Subcutaneous adipose tissue (tissue), 4 donors: ENCODE data around the gene HPS5. TPM values are rescaled to one million over a fixed set of nuclear protein-coding genes. Genes with fewer than 3 reads are reported as not detected.

Source experiments
- CTCF ChIP-seq: fragments of 450-650 bp; IDR thresholded peaks from one replicate; pipeline ENCODE4 v1.5.1; 2016; ENCODE audit warnings: low read depth, mild to moderate bottlenecking, control low read depth, antibody characterized with exemption, moderate library complexity
- total RNA-seq, 4 donors: library from RNA; depleted of rRNA; stranded (reverse); fragments of >200 nt; gene quantifications; one replicate each; pipeline ENCODE4 v1.1.0, GENCODE V29; 2016

Gene HPS5
- total RNA-seq, 4 donors from 2014 or later, result 17.1 to 35.1 (median 18.4) TPM

- TF ChIP-seq CTCF, result no peak
These were observed 4.4 kb downstream of the HPS5 start for GRCh38 chr11:18317551-18317950.

DNA sequence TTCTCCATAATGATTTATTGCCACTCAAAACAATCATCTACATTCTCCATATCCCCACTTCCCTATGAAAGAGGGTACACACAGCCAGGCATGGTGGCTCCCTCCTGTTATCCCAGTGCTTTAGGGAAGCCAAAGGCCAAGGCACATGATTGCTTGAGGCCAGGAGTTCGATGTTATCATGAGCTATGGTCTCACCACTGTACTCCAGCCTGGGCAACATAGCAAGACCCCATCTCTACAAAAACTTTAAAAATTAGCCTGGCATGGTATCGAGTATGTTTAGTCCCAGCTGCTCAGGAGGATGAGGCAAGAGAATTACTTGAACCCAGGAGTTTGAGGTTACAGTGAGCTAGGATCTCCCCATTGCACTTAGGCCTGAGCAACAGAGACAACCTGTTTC is 6.0 kb downstream of the HPS5 start:
- no peak for TF ChIP-seq CTCF

GRCh38 chr11:18314784-18315523 is 7.0 kb downstream of the HPS5 start:
- no peak for TF ChIP-seq CTCF

DNA sequence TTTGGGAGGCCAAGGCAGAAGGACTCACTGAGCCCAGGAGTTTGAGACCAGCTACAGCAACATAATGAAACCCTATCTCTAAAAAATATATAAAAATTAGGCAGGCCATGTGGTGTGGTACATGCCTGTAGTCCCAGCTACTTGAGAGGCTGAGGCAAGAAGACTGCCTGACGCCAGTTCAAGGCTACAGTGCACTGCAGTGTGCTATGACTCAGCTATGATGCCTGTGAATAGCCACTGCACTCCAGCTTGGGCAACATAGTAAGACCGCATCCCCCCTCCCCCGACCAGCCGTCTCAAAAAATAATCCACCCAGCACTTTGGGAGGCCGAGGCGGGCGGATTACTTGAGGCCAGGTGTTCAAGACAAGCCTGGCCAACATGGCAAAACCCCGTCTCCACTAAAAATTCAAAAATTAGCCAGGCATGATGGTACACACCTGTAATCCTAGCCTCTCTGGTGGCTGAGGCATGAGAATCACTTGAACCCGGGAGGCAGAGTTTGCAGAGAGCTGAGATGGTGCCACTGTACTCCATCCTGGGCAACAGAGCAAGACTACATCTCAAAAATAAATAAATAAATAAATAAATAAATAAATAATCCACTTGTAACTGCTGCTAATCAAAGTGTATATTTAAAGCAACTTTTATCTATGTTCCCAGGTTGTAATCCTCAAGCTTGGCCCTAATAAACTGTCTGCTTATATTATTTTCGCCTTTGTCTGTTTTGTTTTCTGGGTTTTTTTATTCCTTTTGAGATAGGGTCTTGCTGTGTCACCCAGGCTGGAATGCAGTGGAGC is 7.8 kb downstream of the HPS5 start:
- no peak for TF ChIP-seq CTCF

DNA sequence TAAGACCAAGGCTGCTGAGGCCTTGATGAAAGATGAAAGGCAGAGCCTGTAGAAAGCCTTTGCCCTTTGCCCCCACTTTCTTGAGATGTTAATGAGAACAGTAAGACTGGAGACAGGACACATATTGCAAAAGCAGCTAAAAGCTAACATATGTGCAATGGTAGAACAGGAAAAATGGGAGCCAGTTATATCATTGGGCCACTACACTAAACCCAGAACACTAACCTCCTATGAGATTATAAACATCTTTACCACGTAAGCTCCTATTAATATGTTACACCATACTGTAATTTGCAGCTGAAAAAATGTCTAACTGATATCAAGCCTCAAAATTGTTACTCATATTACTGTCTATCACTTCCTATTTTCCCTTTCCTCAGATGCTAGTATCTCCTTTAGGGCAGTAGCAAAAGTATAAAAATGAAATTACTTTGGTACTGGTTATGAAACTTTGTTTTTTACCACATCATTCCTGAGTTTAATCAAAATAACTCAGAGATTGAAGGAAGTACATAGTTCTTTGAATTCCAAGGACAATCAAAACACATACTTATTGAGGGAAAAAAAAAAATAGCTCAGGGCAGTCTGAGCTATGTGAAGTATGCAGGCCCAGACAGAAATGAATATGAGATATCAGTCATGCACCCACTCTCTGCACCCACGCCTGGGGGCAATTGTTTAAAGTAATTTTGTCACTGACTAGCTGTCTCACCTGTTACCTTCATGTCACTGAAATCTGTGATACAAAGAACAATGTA is 9.1 kb downstream of the HPS5 start:
- no peak for TF ChIP-seq CTCF

DNA sequence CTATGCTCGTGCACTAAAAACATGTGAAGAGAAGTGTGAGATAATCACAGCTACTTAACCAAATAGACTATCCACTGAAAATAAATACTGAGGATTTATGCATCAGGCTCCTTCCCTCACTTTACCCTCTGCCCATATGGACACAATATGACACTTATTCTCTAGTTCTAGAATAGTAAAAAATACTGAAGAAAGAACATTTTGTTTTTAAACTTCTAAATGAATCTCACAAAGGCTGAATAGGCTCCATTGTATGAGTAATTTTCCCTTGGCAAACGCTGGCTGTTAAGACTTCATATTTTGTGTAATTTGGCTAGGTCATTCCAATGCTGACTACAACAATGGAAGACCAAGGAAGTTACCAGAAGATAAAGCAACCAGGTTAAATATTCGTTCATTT is 9.9 kb downstream of the HPS5 start:
- no peak for TF ChIP-seq CTCF
